Measurements from ENCODE around the gene LAG3. TPM values are rescaled to one million over a fixed set of nuclear protein-coding genes. Genes with fewer than 3 reads are reported as not detected.

LAG3 gene
- total and polyA plus RNA-seq, 4 donors, result 0.82 to 1.7 (median 1.4) TPM

DNA sequence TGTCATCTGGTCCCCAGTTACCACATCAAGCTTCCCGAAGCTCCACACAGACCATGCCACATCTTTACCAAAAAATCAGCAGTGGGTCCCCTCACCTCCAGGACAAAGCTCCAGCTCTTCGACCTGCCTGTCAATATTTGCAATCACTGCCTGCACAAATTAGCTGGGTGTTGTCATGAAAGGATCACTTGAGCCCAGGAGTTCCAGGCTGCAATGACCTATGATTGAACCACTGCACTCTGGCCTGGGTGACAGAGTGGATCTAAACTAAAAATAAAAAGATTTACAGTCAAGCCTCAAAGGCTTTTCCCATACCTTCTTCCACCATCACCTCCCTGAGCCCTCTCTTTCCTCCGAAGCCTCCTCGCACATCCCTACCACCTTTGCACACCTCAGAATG is 24.3 kb downstream of the LAG3 start:
- H3K4me3 ChIP-seq, result no peak overlapping the region
- peaks cover 0 to 19% (median 9%) of the 10 kb centered on the region in 5 donors for H3K4me1 ChIP-seq (ENCODE audit: control insufficient read depth in 5 of 5, insufficient read depth in 5 of 5, low read length in 5 of 5)
- DNase-seq (no peak), ATAC-seq (ENCODE audit: insufficient read depth, low FRiP score) (no peak)
- H3K27me3 ChIP-seq (ENCODE audit: control insufficient read depth in 3 of 3, insufficient read depth in 3 of 3, low read length in 2 of 3), result no peaks in the 10 kb centered on the region
- H3K27ac ChIP-seq (ENCODE audit: low read depth in 1 of 2, low read length in 1 of 2), result no peak overlapping the region
- TF ChIP-seq, protein P1, sequence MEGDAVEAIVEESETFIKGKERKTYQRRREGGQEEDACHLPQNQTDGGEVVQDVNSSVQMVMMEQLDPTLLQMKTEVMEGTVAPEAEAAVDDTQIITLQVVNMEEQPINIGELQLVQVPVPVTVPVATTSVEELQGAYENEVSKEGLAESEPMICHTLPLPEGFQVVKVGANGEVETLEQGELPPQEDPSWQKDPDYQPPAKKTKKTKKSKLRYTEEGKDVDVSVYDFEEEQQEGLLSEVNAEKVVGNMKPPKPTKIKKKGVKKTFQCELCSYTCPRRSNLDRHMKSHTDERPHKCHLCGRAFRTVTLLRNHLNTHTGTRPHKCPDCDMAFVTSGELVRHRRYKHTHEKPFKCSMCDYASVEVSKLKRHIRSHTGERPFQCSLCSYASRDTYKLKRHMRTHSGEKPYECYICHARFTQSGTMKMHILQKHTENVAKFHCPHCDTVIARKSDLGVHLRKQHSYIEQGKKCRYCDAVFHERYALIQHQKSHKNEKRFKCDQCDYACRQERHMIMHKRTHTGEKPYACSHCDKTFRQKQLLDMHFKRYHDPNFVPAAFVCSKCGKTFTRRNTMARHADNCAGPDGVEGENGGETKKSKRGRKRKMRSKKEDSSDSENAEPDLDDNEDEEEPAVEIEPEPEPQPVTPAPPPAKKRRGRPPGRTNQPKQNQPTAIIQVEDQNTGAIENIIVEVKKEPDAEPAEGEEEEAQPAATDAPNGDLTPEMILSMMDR (IDR thresholded peaks at IDR 0.05; ENCODE audit: control extremely low read depth, extremely low read depth), result no peak
- WGBS, 2 donors, result 92 to 95% methylated on average over 4 of the region's 4 CpGs
- H3K9me3 ChIP-seq (ENCODE audit: control insufficient read depth in 4 of 4, insufficient read depth in 3 of 4, low read length in 3 of 4), result no peaks in the 10 kb centered on the region
- no peak overlapping the region for H3K9ac ChIP-seq (ENCODE audit: insufficient read depth in 1 of 2, low read length in 2 of 2)
- peaks cover 0 to 23% (median 9%) of the 10 kb centered on the region in 4 donors for H3K36me3 ChIP-seq (ENCODE audit: control insufficient read depth in 4 of 4, insufficient read depth in 4 of 4, low read length in 4 of 4)

DNA sequence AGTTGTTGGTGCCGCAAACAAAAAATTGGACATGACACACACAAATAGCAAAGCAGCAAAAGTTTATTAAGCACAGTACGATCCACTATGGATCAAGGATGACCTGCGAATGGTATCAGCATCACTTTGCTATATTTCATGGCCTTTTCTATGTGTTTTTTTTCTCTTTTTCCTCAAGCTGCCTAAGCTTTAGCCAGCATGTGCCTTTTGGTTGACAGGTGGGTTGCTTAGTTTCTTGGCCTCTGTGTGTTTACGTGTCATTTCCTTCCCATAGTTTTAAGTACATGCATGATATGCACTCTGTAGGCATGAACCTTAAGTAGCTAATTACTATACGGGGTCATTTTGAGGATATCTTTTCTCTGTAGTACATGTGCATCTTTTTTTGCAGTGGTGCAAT is 26.8 kb downstream of the LAG3 start:
- TF ChIP-seq, protein P1 (IDR thresholded peaks at IDR 0.05; ENCODE audit: control extremely low read depth, extremely low read depth), result no peak

DNA sequence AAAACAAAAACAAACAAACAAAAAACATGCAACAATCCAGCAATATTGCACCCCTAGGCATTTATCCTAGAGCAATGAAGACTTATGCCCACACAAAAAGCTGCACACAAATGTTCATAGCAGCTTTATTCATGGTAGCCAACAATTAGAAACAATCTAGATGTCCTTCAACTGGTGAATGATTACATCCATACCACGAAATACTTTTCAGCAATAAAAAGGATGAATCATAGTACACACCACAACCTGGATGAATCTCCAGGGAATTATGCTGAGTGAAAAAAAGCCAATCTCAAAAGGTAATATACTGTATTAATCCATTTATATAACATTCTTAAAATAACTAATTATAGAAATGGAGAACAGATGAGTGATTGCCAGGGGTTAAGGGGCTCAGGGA is 34.9 kb downstream of the LAG3 start:
- 75 to 97% methylated on average over 1 of the region's 1 CpG for WGBS, 2 donors
- DNase-seq (no peak), ATAC-seq (ENCODE audit: insufficient read depth, low FRiP score) (no peak)
- H3K9ac ChIP-seq (ENCODE audit: insufficient read depth in 1 of 2, low read length in 2 of 2), result no peak overlapping the region
- H3K27me3 ChIP-seq (ENCODE audit: control insufficient read depth in 3 of 3, insufficient read depth in 3 of 3, low read length in 2 of 3), result no peaks in the 10 kb centered on the region
- H3K9me3 ChIP-seq (ENCODE audit: control insufficient read depth in 4 of 4, insufficient read depth in 3 of 4, low read length in 3 of 4), result no peaks in the 10 kb centered on the region
- peaks cover 0 to 13% (median 7%) of the 10 kb centered on the region in 4 donors for H3K36me3 ChIP-seq (ENCODE audit: control insufficient read depth in 4 of 4, insufficient read depth in 4 of 4, low read length in 4 of 4)
- no peaks in the 10 kb centered on the region for H3K4me1 ChIP-seq (ENCODE audit: control insufficient read depth in 5 of 5, insufficient read depth in 5 of 5, low read length in 5 of 5)
- TF ChIP-seq, protein P1 (IDR thresholded peaks at IDR 0.05; ENCODE audit: control extremely low read depth, extremely low read depth), result no peak
- no peak overlapping the region for H3K27ac ChIP-seq (ENCODE audit: low read depth in 1 of 2, low read length in 1 of 2)
- no peak overlapping the region for H3K4me3 ChIP-seq

More for the DNA sequence above, 26.8 kb downstream of the LAG3 start:
- no peaks in the 10 kb centered on the region for H3K9me3 ChIP-seq (ENCODE audit: control insufficient read depth in 4 of 4, insufficient read depth in 3 of 4, low read length in 3 of 4)
- no peak overlapping the region for H3K27ac ChIP-seq (ENCODE audit: low read depth in 1 of 2, low read length in 1 of 2)
- DNase-seq, result no peak
- no peak for ATAC-seq (ENCODE audit: insufficient read depth, low FRiP score)
- H3K4me1 ChIP-seq (ENCODE audit: control insufficient read depth in 5 of 5, insufficient read depth in 5 of 5, low read length in 5 of 5), result no peaks in the 10 kb centered on the region
- H3K27me3 ChIP-seq (ENCODE audit: control insufficient read depth in 3 of 3, insufficient read depth in 3 of 3, low read length in 2 of 3), result no peaks in the 10 kb centered on the region
- WGBS, 2 donors, result 88 to 89% methylated on average over 5 of the region's 5 CpGs
- peaks cover 0 to 31% (median 13%) of the 10 kb centered on the region in 4 donors for H3K36me3 ChIP-seq (ENCODE audit: control insufficient read depth in 4 of 4, insufficient read depth in 4 of 4, low read length in 4 of 4)
- H3K9ac ChIP-seq (ENCODE audit: insufficient read depth in 1 of 2, low read length in 2 of 2), result no peak overlapping the region
- no peak overlapping the region for H3K4me3 ChIP-seq

DNA sequence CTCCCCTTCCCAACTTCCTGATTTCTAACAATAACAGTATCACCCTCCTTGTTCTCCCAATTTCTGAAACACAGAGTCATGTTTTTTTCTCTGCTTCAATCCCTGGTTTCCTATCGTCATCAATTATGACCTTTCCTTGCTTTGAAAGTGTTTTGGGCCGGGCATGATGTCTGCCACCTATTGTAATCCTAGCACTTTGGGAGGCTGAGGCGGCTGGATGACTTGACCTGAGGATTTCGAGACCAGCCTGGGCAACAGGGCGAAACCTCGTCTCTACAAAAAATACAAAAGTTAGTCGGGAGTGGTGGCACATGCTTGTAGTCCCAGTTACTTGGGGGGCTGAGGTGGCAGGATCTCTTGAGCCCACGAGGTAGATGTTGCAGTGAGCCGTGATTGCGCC is 36.7 kb downstream of the LAG3 start:
- H3K9me3 ChIP-seq (ENCODE audit: control insufficient read depth in 4 of 4, insufficient read depth in 3 of 4, low read length in 3 of 4), result no peaks in the 10 kb centered on the region
- TF ChIP-seq, protein P1 (IDR thresholded peaks at IDR 0.05; ENCODE audit: control extremely low read depth, extremely low read depth), result no peak
- DNase-seq (no peak), ATAC-seq (ENCODE audit: insufficient read depth, low FRiP score) (no peak)
- H3K27me3 ChIP-seq (ENCODE audit: control insufficient read depth in 3 of 3, insufficient read depth in 3 of 3, low read length in 2 of 3), result no peaks in the 10 kb centered on the region
- H3K36me3 ChIP-seq (ENCODE audit: control insufficient read depth in 4 of 4, insufficient read depth in 4 of 4, low read length in 4 of 4), result peaks cover 0 to 10% (median 4%) of the 10 kb centered on the region in 4 donors
- WGBS, 2 donors, result 81 to 82% methylated on average over 10 of the region's 10 CpGs
- no peaks in the 10 kb centered on the region for H3K4me1 ChIP-seq (ENCODE audit: control insufficient read depth in 5 of 5, insufficient read depth in 5 of 5, low read length in 5 of 5)
- no peak overlapping the region for H3K9ac ChIP-seq (ENCODE audit: insufficient read depth in 1 of 2, low read length in 2 of 2)
- no peak overlapping the region for H3K27ac ChIP-seq (ENCODE audit: low read depth in 1 of 2, low read length in 1 of 2)
- H3K4me3 ChIP-seq, result no peak overlapping the region
